Muscle of leg (tissue), 11 donors: Measurements from ENCODE around the gene ZMYND11. TPM values are rescaled to one million over a fixed set of nuclear protein-coding genes. Genes with fewer than 3 reads are reported as not detected.
"Not testable (repeated sequence)": the region's sequence is repeated elsewhere in the genome, so short reads cannot be mapped to it uniquely, and the experiment has no call there.

Experiments
- DNase-seq: peaks from one replicate; pipeline ENCODE4 v3.0.0; 2013
- H3K27ac ChIP-seq: one replicate; pipeline ENCODE4 v1.5.1; 2013; ENCODE audit warnings: mild to moderate bottlenecking, low read length, control low read depth
- H3K27me3 ChIP-seq: one replicate; pipeline ENCODE4 v1.6.1; 2013; ENCODE audit warnings: low read length; ENCODE audit not compliant: control insufficient read depth, insufficient read depth
- H3K36me3 ChIP-seq: one replicate; pipeline ENCODE4 v1.6.1; 2013; ENCODE audit warnings: low read length; ENCODE audit not compliant: control insufficient read depth, insufficient read depth
- H3K4me1 ChIP-seq: one replicate; pipeline ENCODE4 v1.6.1; 2013; ENCODE audit warnings: low read length; ENCODE audit not compliant: control insufficient read depth, insufficient read depth
- H3K4me3 ChIP-seq: one replicate; pipeline ENCODE4 v1.5.1; 2013; ENCODE audit warnings: low read length, control low read depth
- H3K9me3 ChIP-seq: replicated peaks from 2 replicates; pipeline ENCODE4 v1.6.1; 2013; ENCODE audit warnings: low read depth, low read length; ENCODE audit not compliant: control insufficient read depth
- WGBS: methylation state at CpG from one replicate; pipeline ENCODE4 v1.1.5; 2013; ENCODE audit warnings: missing lambda C conversion rate; ENCODE audit not compliant: insufficient coverage; 5-methylcytosine and 5-hydroxymethylcytosine counted together
- polyA plus RNA-seq, 8 donors: library from polyadenylated mRNA; unstranded; fragments of 120-200 nt; gene quantifications; one replicate each; pipeline versions ENCODE4 v1.2.1 to v1.2.3, GENCODE V29; 2013; ENCODE audit warnings: inconsistent platforms in 1 of 8, low replicate concordance in 1 of 8; ENCODE audit not compliant: insufficient read length in 8 of 8, insufficient read depth in 1 of 8
- total RNA-seq: library from RNA; stranded (reverse); fragments of 120-200 nt; gene quantifications from one replicate; pipeline ENCODE4 v1.2.4, GENCODE V29; 2013

ZMYND11 gene
- total and polyA plus RNA-seq, 9 donors = 45.5 to 67.4 (median 57.1) TPM

DNA sequence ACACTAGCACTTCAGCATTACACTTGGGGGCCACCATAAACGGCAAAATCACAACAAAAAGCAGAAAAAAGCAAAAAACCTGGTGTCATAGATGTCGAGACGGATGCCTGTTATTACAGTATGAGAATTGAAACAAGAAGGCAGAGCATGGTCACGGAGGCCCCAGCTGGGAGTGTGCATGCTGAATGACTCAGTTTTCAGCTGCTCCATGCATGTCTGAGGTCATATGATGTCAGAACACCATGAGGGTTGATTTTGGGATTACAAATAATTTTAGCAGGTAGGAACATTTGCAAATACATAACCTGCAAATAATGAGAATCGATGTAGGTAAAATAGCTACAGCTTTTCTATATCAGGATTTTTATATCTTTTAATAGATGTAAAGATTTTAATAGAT is 19.1 kb downstream of the ZMYND11 start:
- Histone ChIP-seq H3K36me3 (no peaks in the 10 kb centered on the region), H3K27me3 (no peaks in the 10 kb centered on the region), H3K4me3 (no peak overlapping the region), H3K27ac (no peak overlapping the region), H3K4me1 (no peaks in the 10 kb centered on the region), H3K9me3 (peaks cover 5% of the 10 kb centered on the region)
- no peak for DNase-seq
- WGBS = 73% methylated on average over 3 of the region's 5 CpGs

DNA sequence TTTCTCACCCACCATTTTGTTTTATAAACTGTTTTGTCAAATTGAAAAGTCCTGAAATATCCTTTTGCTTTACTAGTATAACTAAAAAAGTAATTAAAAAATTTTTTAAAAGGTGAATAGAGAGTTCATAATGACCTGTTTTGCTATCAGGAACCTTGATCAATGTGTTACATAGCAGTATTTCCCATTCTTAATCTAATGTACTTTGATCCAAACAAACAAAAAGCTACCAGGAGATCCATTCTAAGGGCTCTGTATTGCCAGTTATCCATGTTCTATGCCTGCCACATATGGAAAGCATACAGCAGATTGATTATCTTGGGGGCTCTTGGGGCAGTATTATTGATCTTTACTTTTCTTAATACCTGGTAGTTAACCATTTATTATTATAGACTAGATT is 32.1 kb downstream of the ZMYND11 start:
- Histone ChIP-seq H3K4me1 (no peaks in the 10 kb centered on the region), H3K9me3 (peaks cover 29% of the 10 kb centered on the region), H3K36me3 (peaks cover 2% of the 10 kb centered on the region), H3K4me3 (no peak overlapping the region), H3K27ac (no peak overlapping the region), H3K27me3 (no peaks in the 10 kb centered on the region)
- DNase-seq = no peak

DNA sequence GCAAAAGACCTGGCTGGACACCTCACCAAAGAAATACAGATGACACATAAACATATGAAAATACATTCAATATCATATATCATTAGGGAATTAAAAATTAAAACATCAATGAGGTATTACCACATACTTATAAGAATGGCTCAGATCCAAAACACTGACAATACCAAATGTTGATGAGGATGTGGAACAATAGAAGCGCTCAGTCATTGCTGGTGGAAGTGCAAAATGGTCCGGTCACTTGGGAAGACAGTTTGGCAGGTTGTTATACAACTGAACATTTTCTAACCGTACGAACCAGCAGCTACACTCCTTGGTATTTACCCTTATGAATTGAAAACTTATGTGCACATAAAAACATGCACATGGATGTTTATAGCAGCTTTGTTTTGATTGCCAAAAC is 38.5 kb downstream of the ZMYND11 start:
- Histone ChIP-seq H3K27me3 (no peaks in the 10 kb centered on the region), H3K4me3 (no peak overlapping the region), H3K9me3 (peaks cover 14% of the 10 kb centered on the region), H3K36me3 (no peaks in the 10 kb centered on the region), H3K27ac (no peak overlapping the region), H3K4me1 (no peaks in the 10 kb centered on the region)
- DNase-seq = no peak
- WGBS = no CpG with 5 or more reads among the region's 4 CpGs

DNA sequence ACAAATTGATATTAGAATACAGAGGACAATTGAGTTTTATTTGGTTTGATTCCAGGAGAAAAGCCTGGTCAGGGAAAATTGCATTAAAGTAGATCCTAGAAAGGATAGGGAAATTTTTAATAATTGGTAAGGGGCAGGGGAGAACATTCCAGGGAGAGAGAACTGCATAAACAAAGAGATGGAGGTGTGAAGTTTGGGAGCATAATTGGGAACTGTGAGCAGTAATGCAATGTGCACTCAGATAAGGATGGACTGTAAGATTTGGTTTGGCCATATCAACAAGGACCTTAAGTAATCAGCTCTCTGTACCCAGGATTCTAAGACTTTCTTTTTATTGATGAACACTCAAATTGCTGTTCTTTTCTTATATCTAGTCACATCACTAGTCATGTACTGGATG is 41.4 kb downstream of the ZMYND11 start:
- Histone ChIP-seq H3K27ac (no peak overlapping the region), H3K36me3 (peaks cover 4% of the 10 kb centered on the region), H3K9me3 (peaks cover 2% of the 10 kb centered on the region), H3K4me3 (no peak overlapping the region), H3K27me3 (no peaks in the 10 kb centered on the region), H3K4me1 (no peaks in the 10 kb centered on the region)
- no peak for DNase-seq

DNA sequence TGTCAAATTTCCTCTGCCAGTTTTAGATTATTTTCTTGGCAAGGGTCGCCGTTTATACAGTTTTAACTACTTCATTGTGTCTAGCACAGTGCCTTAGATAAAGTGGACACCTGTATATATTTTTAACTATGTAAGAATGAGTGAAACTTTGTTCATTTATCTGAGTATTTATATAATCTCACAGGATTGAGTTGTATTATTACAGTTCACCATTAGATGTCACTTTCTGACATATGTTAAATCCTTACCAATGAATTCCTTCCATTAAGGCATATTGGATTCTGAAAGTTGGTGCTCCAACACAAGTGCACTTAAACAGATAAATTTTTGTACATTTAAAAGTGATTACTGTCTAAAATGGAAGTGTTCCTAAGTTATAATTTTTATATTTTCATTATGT is 43.0 kb downstream of the ZMYND11 start:
- H3K9me3 ChIP-seq = no peaks in the 10 kb centered on the region
- no CpG with 5 or more reads among the region's 2 CpGs for WGBS
- H3K4me3 ChIP-seq = no peak overlapping the region
- no peaks in the 10 kb centered on the region for H3K4me1 ChIP-seq
- H3K27me3 ChIP-seq = no peaks in the 10 kb centered on the region
- H3K27ac ChIP-seq = no peak overlapping the region
- H3K36me3 ChIP-seq = peaks cover 9% of the 10 kb centered on the region
- peak; percentile 56 for DNase-seq

DNA sequence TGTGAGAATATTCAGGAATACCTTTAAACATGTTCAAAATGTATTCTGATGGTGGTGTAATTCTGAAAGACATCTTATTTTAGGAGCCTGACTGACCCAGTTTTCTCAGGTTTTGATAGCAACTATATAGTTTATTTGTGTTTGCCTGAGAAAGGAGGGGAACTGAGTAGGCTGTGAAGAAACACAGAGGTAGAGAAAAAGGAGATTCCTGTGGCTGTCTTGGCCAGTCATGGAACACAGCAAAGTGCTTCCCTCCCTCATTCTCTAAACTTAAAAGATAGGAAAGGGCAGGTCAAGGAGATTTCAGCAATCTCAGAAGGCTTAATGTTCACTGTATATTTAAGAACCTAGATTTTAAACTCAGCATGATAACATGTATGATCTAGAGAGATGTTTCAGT is 43.5 kb downstream of the ZMYND11 start:
- no peaks in the 10 kb centered on the region for H3K27me3 ChIP-seq
- no peak overlapping the region for H3K4me3 ChIP-seq
- H3K9me3 ChIP-seq = peaks cover 2% of the 10 kb centered on the region
- no peak overlapping the region for H3K27ac ChIP-seq
- no peaks in the 10 kb centered on the region for H3K4me1 ChIP-seq
- no peak for DNase-seq
- peaks cover 10% of the 10 kb centered on the region for H3K36me3 ChIP-seq

DNA sequence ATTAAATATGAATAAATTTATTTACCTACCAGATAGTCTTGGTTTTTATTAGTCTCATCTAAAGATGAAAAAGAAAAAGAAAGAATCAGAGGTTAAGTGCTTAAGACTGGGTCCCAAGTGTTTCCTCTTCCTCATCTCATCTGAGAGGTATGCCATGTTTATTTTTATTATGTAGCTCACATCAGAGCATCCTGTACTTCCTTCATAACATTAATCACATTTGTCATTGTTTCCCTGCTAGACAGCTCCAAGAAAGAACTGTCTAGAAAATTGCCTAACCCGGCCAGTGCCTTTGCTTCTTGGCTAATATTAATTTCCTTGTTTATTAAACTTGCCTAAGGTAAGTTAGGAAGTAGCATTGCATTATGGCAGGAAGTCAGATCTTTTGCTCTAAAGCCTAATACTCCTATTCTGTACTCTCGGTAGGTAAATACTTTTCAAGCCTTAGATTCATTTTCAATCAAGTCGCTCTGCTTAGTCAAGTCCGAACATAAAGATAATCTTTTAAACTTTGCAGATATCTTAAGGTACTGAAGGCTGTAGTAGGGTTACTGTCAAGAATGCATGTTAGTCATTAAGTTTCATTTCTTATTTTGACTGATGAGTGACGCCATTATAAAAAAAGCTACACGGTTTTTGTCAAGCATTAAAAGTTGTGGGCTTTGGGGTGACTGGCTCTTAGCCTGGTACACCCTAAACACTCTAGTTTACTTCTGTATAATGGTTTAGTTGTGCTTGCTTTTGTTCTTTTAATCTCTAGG is 47.4 kb downstream of the ZMYND11 start:
- H3K4me1 ChIP-seq = no peaks in the 10 kb centered on the region
- no peak overlapping the region for H3K4me3 ChIP-seq
- H3K36me3 ChIP-seq = peaks cover 18% of the 10 kb centered on the region
- peaks cover 13% of the 10 kb centered on the region for H3K9me3 ChIP-seq
- no peak overlapping the region for H3K27ac ChIP-seq
- no peaks in the 10 kb centered on the region for H3K27me3 ChIP-seq
- no CpG with 5 or more reads among the region's 6 CpGs for WGBS
- no peak for DNase-seq

DNA sequence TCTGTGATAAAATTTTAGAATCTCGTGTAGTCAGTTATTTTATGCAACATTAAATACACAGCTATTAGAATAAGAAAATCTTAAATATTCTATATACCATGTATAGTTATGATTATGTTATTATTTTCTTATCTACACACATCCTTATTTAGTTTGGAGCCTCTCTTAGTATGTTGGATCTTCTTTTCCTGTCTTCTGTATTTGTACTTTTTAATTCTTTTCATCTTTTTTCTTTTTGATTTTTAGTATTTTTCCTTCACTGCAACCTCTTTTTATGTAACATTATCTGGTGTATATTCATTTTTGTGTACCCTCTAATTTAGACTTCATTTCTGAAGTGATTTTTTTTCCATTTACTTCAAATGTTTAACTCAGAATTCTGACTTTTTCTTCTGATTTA is 48.9 kb downstream of the ZMYND11 start:
- peaks cover 18% of the 10 kb centered on the region for H3K36me3 ChIP-seq
- WGBS = no CpG with 5 or more reads among the region's 1 CpG
- H3K4me3 ChIP-seq = no peak overlapping the region
- H3K9me3 ChIP-seq = peaks cover 13% of the 10 kb centered on the region
- no peaks in the 10 kb centered on the region for H3K27me3 ChIP-seq
- no peak overlapping the region for H3K27ac ChIP-seq
- no peak for DNase-seq
- H3K4me1 ChIP-seq = no peaks in the 10 kb centered on the region

DNA sequence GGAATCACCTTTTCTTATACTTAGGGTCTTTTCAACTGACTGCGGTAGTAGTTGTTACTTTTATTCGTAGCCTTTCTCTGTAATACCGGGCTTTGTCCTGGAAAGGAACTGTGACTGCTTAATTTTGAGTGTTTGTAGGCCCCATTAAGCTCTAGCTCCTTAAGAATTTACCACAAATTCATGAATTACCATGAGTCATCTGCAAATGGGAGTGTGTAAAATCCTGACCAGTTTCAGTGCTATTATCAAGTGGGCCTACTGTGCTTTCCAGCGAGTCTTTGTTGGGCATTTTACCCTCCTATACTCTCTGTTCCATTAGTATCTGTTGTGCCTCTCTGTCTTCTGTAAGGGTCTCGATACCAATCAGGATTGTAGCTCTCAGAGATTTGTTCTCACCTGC is 49.7 kb downstream of the ZMYND11 start:
- WGBS = 100% methylated on average over 1 of the region's 5 CpGs
- H3K27me3 ChIP-seq = no peaks in the 10 kb centered on the region
- H3K4me3 ChIP-seq = no peak overlapping the region
- no peak for DNase-seq
- no peak overlapping the region for H3K27ac ChIP-seq
- H3K9me3 ChIP-seq = peaks cover 13% of the 10 kb centered on the region
- no peaks in the 10 kb centered on the region for H3K4me1 ChIP-seq
- H3K36me3 ChIP-seq = peaks cover 18% of the 10 kb centered on the region

DNA sequence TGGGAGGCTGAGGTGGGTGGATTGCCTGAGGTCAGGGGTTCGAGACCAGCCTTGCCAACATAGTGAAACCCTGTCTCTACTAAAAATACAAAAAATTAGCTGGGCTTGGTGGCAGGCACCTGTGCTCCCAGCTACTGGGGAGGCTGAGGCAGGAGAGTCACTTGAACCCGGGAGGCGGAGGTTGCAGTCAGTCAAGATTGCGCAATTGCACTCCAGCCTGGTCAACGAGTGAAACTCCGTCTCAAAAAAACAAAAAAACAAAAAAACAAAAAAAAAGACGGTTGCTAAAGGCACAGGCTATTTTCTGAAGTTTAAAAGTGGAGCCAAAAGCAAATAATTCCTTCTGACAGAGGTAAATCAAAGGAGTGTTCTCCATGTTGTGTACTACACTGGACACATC is 50.3 kb downstream of the ZMYND11 start:
- not testable (repeated sequence) for DNase-seq, H3K27ac ChIP-seq, H3K27me3 ChIP-seq, H3K4me1 ChIP-seq, H3K4me3 ChIP-seq
- Histone ChIP-seq H3K9me3 (peaks cover 13% of the 10 kb centered on the region), H3K36me3 (peaks cover 18% of the 10 kb centered on the region)
- WGBS = 80% methylated on average over 2 of the region's 7 CpGs

DNA sequence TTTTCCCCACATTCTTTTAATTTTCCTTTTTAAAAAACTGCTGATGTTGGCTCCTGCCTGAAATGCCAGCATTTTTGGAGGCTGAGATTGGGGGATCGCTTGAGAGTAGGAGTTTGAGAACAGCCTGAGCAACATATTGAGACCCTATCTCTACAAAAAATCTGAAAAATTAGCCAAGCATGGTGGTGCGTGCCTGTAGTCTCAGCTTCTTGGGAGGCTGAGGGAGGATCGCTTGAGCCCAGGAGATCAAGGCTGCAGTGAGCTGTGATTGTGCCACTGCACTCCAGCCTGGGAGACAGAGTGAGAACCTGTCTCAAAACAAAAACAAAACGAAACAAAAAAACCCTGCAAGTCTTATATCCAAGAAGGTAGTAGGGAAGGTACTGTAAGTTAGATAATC is 51.7 kb downstream of the ZMYND11 start:
- H3K27ac ChIP-seq = no peak overlapping the region
- H3K4me1 ChIP-seq = no peaks in the 10 kb centered on the region
- WGBS = no CpG with 5 or more reads among the region's 4 CpGs

More for the DNA sequence above, 51.7 kb downstream of the ZMYND11 start:
- Histone ChIP-seq H3K9me3 (peaks cover 13% of the 10 kb centered on the region), H3K4me3 (no peak overlapping the region), H3K27me3 (no peaks in the 10 kb centered on the region), H3K36me3 (peaks cover 15% of the 10 kb centered on the region)
- no peak for DNase-seq
